HG03565 (cell line): Measurements from ENCODE around the gene SMURF1.

Experiments
- ATAC-seq: cut with Tn5 transposase; IDR thresholded peaks from one replicate; pipeline ENCODE4 v1.9.1; 2021; ENCODE audit warnings: mild to moderate bottlenecking, moderate library complexity; ENCODE audit not compliant: unreplicated experiment

Gene SMURF1

DNA sequence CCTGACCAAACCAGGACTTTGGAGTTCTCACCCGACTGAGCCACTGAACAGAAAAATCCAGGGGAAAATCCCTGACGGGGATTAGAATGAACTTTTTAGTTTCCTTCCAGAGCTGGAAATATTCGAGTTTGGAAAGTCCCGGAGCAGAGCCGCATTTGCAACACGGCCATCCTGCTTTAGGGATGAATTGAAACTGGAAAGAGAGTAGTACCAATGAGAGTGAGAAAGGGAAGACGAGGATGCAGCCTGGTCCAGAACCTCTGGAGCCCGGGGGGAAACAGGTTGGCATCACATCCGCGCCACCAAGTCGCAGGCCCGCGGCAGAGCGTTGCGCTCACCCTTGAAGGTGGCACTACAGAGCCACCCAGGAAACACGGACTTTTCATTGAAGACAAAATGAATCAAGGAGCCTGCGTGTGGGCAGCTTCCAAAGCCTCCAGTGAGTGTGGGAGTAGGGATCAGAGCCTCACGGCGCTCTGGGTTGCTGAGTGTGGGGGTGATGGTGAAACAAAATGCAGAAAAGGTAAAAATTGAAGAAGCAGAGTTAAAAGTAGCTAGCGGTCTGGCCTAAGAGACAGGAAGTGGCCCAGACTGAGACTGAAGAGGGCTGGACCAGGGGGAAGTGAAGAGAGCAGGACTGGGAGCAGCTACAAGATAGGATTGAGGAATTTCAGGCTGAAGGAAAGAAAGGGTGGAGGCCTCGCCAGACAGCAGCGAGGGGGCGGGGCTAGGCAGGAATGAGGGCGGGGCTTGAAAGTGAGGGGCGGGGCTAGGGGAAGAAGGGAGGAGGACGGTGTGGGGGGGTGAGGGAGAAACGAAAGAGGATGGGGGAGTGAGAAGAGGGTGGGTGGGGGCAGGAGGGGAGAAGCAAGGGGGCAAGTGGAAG, 1.8 kb downstream of the SMURF1 start:
- ATAC-seq = no peak

DNA sequence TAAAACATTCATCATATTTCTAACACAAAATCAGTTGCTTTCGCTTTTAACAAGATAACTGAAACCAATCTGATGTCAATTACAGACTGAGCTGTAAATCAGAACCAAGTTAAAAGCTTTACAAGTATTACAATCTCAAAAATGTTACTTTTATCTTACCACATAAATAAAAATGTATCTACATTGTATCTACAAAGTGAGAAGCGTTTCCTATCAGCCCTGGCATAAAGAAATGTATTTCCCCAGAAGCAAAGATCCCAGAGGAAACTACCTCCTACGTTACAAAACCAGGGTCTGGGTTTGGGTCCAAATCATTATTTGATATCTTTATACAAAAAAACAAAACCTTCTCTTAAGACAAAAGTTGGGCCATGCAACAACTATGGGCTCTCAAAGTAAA, 2.6 kb downstream of the SMURF1 start:
- no peak for ATAC-seq

- no peak for ATAC-seq
These were observed 3.1 kb downstream of the SMURF1 start for GRCh38 chr7:99140813-99141212.

GRCh38 chr7:99139036-99139435, 4.9 kb downstream of the SMURF1 start:
- ATAC-seq = no peak

DNA sequence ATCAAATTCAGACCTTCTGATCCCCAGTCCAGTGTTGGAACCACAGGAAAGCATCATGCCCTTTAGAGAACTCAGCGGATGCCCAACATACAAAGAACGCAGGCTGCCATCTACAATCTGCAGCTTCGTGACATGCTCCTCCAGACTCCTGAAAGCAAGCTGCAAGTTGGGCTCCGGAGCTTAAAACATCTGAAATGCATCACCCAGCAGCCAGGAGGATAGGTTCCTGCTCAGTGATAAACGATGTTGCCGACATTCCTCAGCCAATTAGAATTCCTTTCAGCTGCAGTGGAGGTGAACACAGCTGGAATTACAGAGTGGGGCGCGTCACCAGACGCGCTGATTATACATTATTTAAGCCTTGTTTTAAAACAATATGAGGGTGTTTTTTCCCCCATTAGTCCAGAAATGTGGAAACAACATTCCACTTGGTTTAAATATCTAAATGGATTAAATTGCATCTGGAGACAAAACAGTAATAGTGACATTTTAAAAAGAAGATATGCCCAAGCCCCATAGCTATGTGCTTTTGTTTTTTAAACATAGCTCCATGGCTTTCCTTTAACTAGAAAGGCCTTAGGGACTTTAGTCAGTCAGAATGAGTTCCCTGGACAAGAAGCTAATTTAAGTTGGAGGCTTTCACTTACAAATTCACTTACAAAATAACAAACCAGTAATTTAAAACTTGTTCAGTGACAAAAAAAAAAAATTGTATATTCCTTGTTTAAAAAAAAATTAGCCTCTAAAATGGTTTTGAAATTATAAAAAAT, 6.3 kb downstream of the SMURF1 start:
- no peak for ATAC-seq

- no peak for ATAC-seq
These were observed 8.0 kb downstream of the SMURF1 start for GRCh38 chr7:99135938-99136337.

DNA sequence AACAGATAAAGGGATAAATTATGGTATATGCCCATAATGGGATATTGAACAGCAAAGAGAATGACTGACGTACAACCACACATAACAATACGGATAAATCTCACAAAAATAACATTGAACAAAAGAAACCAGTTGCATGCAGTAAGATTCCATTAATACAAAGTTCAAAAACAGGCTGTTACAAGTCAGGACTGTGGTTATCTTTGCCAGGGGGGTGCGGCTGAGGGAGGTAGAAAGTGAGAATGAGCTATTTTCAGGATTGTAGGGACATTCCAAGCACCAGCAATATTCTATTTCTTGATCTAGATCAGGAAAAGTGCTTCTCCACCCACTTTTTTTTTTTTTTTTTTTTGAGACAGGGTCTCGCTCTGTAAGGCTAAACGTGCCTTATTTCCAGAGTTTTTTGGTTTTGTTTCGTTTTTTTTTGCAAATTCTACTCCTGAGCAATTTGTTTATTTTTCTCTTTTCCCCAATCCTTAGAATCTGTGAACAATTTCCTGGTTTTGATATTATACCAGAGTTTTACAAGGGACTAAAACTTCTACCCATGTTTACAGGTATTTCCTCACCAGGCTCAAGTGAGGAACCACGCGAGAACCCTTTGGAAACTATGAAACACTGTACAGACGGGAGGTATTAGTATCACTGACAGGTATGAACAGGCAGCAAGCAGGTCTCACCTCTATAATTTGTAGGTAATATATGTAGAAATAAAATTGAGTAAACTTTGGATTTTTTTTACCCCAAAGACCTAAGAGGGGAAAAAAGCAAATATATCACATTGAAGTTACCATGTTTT, 9.9 kb downstream of the SMURF1 start:
- no peak for ATAC-seq

DNA sequence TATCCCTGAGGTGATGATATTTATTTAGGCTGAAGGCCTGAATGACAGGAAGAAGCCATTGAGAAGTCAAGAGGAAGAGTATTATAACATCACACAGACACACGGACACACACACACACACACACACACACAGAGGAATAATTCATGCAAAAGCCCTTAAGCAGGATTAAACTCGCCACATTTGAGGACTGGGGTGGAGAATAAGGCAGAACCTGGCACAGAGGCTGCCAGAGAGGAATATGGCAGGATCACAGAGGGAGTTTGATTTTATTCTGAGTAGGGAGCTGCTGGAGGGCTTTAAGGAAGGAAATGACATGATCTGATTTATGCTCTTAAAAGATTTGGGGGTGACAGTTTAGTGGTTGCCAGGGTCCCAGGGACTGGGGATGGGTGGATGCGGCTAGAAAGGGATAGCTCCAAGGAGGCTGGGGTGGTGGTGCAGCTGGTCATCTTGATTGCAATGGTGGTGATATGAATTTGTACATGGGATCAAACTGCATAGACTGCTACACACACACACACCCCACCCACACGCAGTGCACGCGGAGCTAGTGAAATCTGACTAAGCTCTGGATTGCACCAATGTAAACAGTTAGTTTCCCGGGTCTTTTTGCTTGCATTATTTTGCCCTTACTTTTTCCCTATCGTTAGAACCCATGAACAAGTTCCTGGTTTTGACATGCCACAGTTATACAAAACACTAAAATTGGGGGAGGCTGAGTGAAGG, 11.2 kb downstream of the SMURF1 start:
- ATAC-seq = no peak

DNA sequence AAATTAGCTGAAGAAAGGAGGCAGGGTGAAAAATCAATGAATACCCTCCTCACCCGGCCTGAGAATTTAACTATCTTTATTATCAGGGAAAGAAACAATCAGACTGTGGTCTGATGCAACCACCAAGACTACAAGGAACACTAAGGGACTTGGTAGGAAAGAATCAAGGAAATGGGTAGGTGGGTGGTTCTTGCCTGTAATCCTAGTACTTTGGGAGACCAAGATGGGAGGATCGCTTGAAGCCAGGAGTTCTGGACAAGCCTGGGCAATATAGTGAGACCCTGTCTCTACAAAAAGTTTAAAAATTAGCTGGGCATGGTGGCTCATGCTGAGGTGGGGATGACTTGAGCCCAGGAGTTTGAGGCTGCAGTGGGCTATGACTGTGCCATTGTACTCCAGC, 12.6 kb downstream of the SMURF1 start:
- no peak for ATAC-seq

GRCh38 chr7:99129536-99129935, 14.4 kb downstream of the SMURF1 start:
- ATAC-seq = no peak

- no peak for ATAC-seq
These were observed 14.9 kb downstream of the SMURF1 start for GRCh38 chr7:99129001-99129400.

GRCh38 chr7:99128076-99128950, 15.6 kb downstream of the SMURF1 start:
- no peak for ATAC-seq

GRCh38 chr7:99127636-99128035, 16.3 kb downstream of the SMURF1 start:
- no peak for ATAC-seq

GRCh38 chr7:99126921-99127553, 16.9 kb downstream of the SMURF1 start:
- ATAC-seq = no peak

GRCh38 chr7:99125505-99125865, 18.4 kb downstream of the SMURF1 start:
- ATAC-seq = no peak

GRCh38 chr7:99124751-99125504, 19.0 kb downstream of the SMURF1 start:
- ATAC-seq = no peak

DNA sequence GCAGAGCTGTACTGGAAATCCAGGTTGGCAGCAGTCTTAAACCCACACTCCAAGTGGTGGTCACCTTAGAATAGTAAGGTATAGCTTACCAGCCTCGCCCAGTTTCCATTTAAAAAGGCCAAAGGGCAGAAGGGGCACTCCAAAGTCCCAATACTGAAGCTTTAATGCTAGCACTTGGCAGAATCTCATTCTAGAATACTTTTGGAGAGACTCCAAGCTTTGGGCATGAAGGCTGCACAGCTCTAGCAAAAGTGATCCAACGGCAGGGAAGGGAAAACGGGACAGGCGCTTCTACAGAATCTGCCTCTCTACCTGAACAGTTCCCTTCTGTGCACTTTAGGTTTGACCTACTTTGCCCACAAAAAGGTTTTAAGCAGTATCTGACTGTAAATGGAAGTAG, 19.7 kb downstream of the SMURF1 start:
- ATAC-seq = no peak

DNA sequence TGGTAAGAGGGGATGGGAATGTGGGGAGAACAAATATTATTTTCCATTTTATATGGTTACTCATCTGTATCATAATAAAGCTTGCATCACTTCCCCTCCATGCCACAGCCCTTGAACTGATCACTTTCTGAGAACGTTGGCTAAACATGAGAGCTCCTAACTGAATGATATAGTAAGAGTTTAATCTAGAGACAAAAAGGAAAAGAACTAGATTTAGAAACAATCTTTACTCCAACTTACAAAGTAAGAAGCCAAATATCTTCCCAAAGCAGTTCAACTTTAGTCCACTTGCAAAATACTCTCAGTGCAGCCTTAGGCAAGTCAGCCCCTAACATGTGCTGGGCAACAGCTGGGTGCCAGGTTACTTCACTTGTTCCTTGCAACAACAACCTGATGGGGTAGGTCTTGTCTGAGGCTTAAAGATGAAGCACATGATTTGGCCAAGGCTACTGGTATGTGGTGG, 20.3 kb downstream of the SMURF1 start:
- no peak for ATAC-seq
